22Rv1 (cell line): ENCODE results near the gene PIK3CG.
"Not testable (repeated sequence)": the region's sequence is repeated elsewhere in the genome, so short reads cannot be mapped to it uniquely, and the experiment has no call there.

Experiments used
- CTCF ChIP-seq: fragments of 450-650 bp; IDR thresholded peaks from 2 replicates; pipeline ENCODE4 v1.5.1; 2017; ENCODE audit warnings: mild to moderate bottlenecking
- ZFX ChIP-seq: fragments of 450-650 bp; IDR thresholded peaks from 2 replicates; pipeline ENCODE4 v1.6.1; 2017; ENCODE audit warnings: antibody characterized with exemption, borderline replicate concordance

- TF ChIP-seq CTCF, ZFX: not testable (repeated sequence)
Observed at GRCh38 chr7:106898967-106899366, 33.9 kb downstream of the PIK3CG start.
